OCI-LY1 (cell line): ENCODE measurements around the gene ROBO4.

Experiments used
- H2AFZ ChIP-seq: fragments of 200-600 bp; sonication (generic), shearing (Covaris generic); 2 replicates; pipeline ENCODE4 v1.6.0; 2014; ENCODE audit warnings: antibody characterized with exemption, mild to moderate bottlenecking, low read length
- H3F3A ChIP-seq: fragments of 200-600 bp; sonication (generic), shearing (Covaris generic); 2 replicates; pipeline ENCODE4 v1.6.0; 2014; ENCODE audit warnings: mild to moderate bottlenecking, antibody characterized with exemption, low read length, moderate library complexity; ENCODE audit not compliant: insufficient read depth
- H3K27ac ChIP-seq: fragments of 200-600 bp; sonication (generic); 2 replicates; pipeline ENCODE4 v1.5.1; 2014; ENCODE audit warnings: low read length, mixed run types, mild to moderate bottlenecking, low read depth; ENCODE audit not compliant: poor library complexity, severe bottlenecking
- H3K27me3 ChIP-seq: fragments of 200-600 bp; sonication (generic); 2 replicates; pipeline ENCODE4 v1.6.0; 2014; ENCODE audit warnings: antibody characterized with exemption, mild to moderate bottlenecking, low read length, moderate library complexity; ENCODE audit not compliant: insufficient read depth
- H3K36me3 ChIP-seq: fragments of 200-600 bp; sonication (generic); 2 replicates; pipeline ENCODE4 v1.6.1; 2014; ENCODE audit warnings: mild to moderate bottlenecking, antibody characterized with exemption, low read length, moderate library complexity, mixed read lengths; ENCODE audit not compliant: insufficient read depth
- H3K4me1 ChIP-seq: fragments of 200-600 bp; sonication (generic); 2 replicates; pipeline ENCODE4 v1.5.1; 2014; ENCODE audit warnings: mild to moderate bottlenecking, low read length, moderate library complexity; ENCODE audit not compliant: insufficient read depth, severe bottlenecking
- H3K4me2 ChIP-seq: fragments of 200-600 bp; sonication (generic), shearing (Covaris generic); 2 replicates; pipeline ENCODE4 v1.6.1; 2014; ENCODE audit warnings: low read length
- H3K4me3 ChIP-seq: fragments of 200-600 bp; sonication (generic); 2 replicates; pipeline ENCODE4 v1.5.1; 2014; ENCODE audit warnings: low read length, low read depth, mild to moderate bottlenecking, mixed read lengths; ENCODE audit not compliant: poor library complexity, severe bottlenecking
- H3K79me2 ChIP-seq: fragments of 200-600 bp; shearing (Covaris generic); 2 replicates; pipeline ENCODE4 v1.6.1; 2016; ENCODE audit warnings: mixed run types, low read length, mixed read lengths; ENCODE audit not compliant: insufficient read depth
- H3K9ac ChIP-seq: fragments of 200-600 bp; sonication (generic), shearing (Covaris generic); 2 replicates; pipeline ENCODE4 v1.6.1; 2014; ENCODE audit warnings: mild to moderate bottlenecking, low read length, mixed read lengths
- H3K9me2 ChIP-seq: fragments of 200-600 bp; sonication (generic), shearing (Covaris generic); 2 replicates; pipeline ENCODE4 v1.6.1; 2014; ENCODE audit warnings: low read depth, mild to moderate bottlenecking, low read length, mixed read lengths
- H3K9me3 ChIP-seq: fragments of 200-600 bp; shearing (Covaris generic); 2 replicates; pipeline ENCODE4 v1.6.1; 2014; ENCODE audit warnings: low read length, mixed read lengths
- H4K20me1 ChIP-seq: fragments of 200-600 bp; sonication (generic), shearing (Covaris generic); 2 replicates; pipeline ENCODE4 v1.6.0; 2016; ENCODE audit warnings: mild to moderate bottlenecking, low read length; ENCODE audit not compliant: insufficient read depth
- CTCF ChIP-seq: fragments of 200-600 bp; sonication (generic), shearing (Covaris generic); IDR thresholded peaks from 2 replicates; pipeline ENCODE4 v1.5.1; 2017; ENCODE audit warnings: mild to moderate bottlenecking, antibody characterized with exemption, low read length, moderate library complexity, mixed read lengths
- EZH2 ChIP-seq: fragments of 200-600 bp; sonication (generic), shearing (Covaris generic); IDR thresholded peaks from 2 replicates; pipeline ENCODE4 v1.8.0; 2017; ENCODE audit warnings: borderline replicate concordance, mixed run types, mild to moderate bottlenecking, antibody characterized with exemption, low read length, moderate library complexity, mixed read lengths

The ROBO4 gene

GRCh38 chr11:124944565-124944964 lies 46.9 kb upstream of the ROBO4 start:
- no peaks in the 10 kb centered on the region for H3K4me1 ChIP-seq
- no peaks in the 10 kb centered on the region for H3K9me3 ChIP-seq
- no peaks in the 10 kb centered on the region for H4K20me1 ChIP-seq
- H3K36me3 ChIP-seq: no peaks in the 10 kb centered on the region
- no peak overlapping the region for H3K27ac ChIP-seq
- H3K4me3 ChIP-seq: no peak overlapping the region
- H3K79me2 ChIP-seq: no peaks in the 10 kb centered on the region
- TF ChIP-seq CTCF (no peak), EZH2 (no peak)
- no peaks in the 10 kb centered on the region for H3K9me2 ChIP-seq
- H3K9ac ChIP-seq: no peak overlapping the region
- no peaks in the 10 kb centered on the region for H3F3A ChIP-seq
- H2AFZ ChIP-seq: no peak overlapping the region
- H3K4me2 ChIP-seq: no peak overlapping the region
- no peaks in the 10 kb centered on the region for H3K27me3 ChIP-seq

- no peaks in the 10 kb centered on the region for H3K36me3 ChIP-seq
- no peak overlapping the region for H3K4me3 ChIP-seq
- TF ChIP-seq CTCF: no peak
- TF ChIP-seq EZH2: no peak
- H3K79me2 ChIP-seq: no peaks in the 10 kb centered on the region
- H2AFZ ChIP-seq: no peak overlapping the region
- no peaks in the 10 kb centered on the region for H3K9me3 ChIP-seq
- no peaks in the 10 kb centered on the region for H3K4me1 ChIP-seq
- H3F3A ChIP-seq: no peaks in the 10 kb centered on the region
- H4K20me1 ChIP-seq: no peaks in the 10 kb centered on the region
- no peaks in the 10 kb centered on the region for H3K27me3 ChIP-seq
- H3K9me2 ChIP-seq: no peaks in the 10 kb centered on the region
- H3K4me2 ChIP-seq: no peak overlapping the region
- no peak overlapping the region for H3K9ac ChIP-seq
- no peak overlapping the region for H3K27ac ChIP-seq
Observed at GRCh38 chr11:124943741-124944140, 46.1 kb upstream of the ROBO4 start.

- Histone ChIP-seq H3K4me1 (no peaks in the 10 kb centered on the region), H3K36me3 (no peaks in the 10 kb centered on the region), H3K27ac (no peak overlapping the region), H3K9me3 (no peaks in the 10 kb centered on the region), H3K4me3 (no peak overlapping the region), H4K20me1 (no peaks in the 10 kb centered on the region), H3K79me2 (no peaks in the 10 kb centered on the region), H3F3A (no peaks in the 10 kb centered on the region), H3K4me2 (no peak overlapping the region), H3K9ac (no peak overlapping the region), H3K9me2 (no peaks in the 10 kb centered on the region), H2AFZ (no peak overlapping the region), H3K27me3 (no peaks in the 10 kb centered on the region)
- TF ChIP-seq EZH2: no peak
- TF ChIP-seq CTCF: no peak
Observed at GRCh38 chr11:124943254-124943616, 45.6 kb upstream of the ROBO4 start.
